GM13977 (cell line): ENCODE data around the gene NTNG1.

ENCODE experiments used
- DNase-seq: peaks from one replicate; pipeline ENCODE4 v3.0.0; 2012; ENCODE audit warnings: low spot score
- CTCF ChIP-seq: IDR thresholded peaks from 2 replicates; pipeline ENCODE4 v1.5.1; 2012; ENCODE audit warnings: mild to moderate bottlenecking, control low read depth; ENCODE audit not compliant: insufficient read depth; ENCODE audit errors: extremely low read depth, missing control alignments
- in situ Hi-C: fragments of 300-500 bp; cut with MboI; formaldehyde crosslinking; loops from one replicate; pipeline ENCODE4 v1.12.0; 2022; ENCODE audit warnings: low sequenced_read_pairs, low pct_unique_long_range_greater_than_20kb, mixed read lengths, inconsistent platforms; ENCODE audit not compliant: unreplicated experiment

The NTNG1 gene

GRCh38 chr1:107491582-107491981 is 350.7 kb downstream of the NTNG1 start:
- in situ Hi-C loops = no loop called here
- DNase-seq = no peak
- no peak for TF ChIP-seq CTCF

- DNase-seq = no peak
- no peak for TF ChIP-seq CTCF
- in situ Hi-C loops = no loop called here
Observed at GRCh38 chr1:107493111-107493716, 352.4 kb downstream of the NTNG1 start.

- no peak for TF ChIP-seq CTCF
- DNase-seq = no peak
- in situ Hi-C loops = no loop called here
Observed at GRCh38 chr1:107494061-107494460, 353.2 kb downstream of the NTNG1 start.

- TF ChIP-seq CTCF = no peak
- DNase-seq = no peak
- in situ Hi-C loops = no loop called here
Observed at GRCh38 chr1:107496002-107496401, 355.2 kb downstream of the NTNG1 start.

GRCh38 chr1:107499139-107499744 is 358.4 kb downstream of the NTNG1 start:
- TF ChIP-seq CTCF = no peak
- DNase-seq = peak; percentile 28
- in situ Hi-C loops = no loop called here

GRCh38 chr1:107501081-107501605 is 360.3 kb downstream of the NTNG1 start:
- in situ Hi-C loops = no loop called here

More at GRCh38 chr1:107501081-107501605, 360.3 kb downstream of the NTNG1 start:
- no peak for TF ChIP-seq CTCF
- DNase-seq = no peak
